ENCODE results near the gene MRPL36.
"Not testable (repeated sequence)": the region's sequence is repeated elsewhere in the genome, so short reads cannot be mapped to it uniquely, and the experiment has no call there.

Gene MRPL36

GRCh38 chr5:1831677-1832313 lies 32.2 kb upstream of the MRPL36 start:
- DNase-seq: no peak

GRCh38 chr5:1831257-1831656 lies 31.6 kb upstream of the MRPL36 start:
- no peak for DNase-seq

- no peak for DNase-seq
Observed at GRCh38 chr5:1830571-1831228, 31.1 kb upstream of the MRPL36 start.

GRCh38 chr5:1827886-1828397 lies 28.3 kb upstream of the MRPL36 start:
- no peak for DNase-seq

- DNase-seq: no peak
Observed at GRCh38 chr5:1827025-1827885, 27.6 kb upstream of the MRPL36 start.

- DNase-seq: no peak
Observed at GRCh38 chr5:1826235-1826980, 26.8 kb upstream of the MRPL36 start.

- DNase-seq: no peak
Observed at GRCh38 chr5:1824903-1825841, 25.5 kb upstream of the MRPL36 start.

- DNase-seq: no peak
Observed at GRCh38 chr5:1824109-1824821, 24.6 kb upstream of the MRPL36 start.

- no peak for DNase-seq
Observed at GRCh38 chr5:1823381-1824034, 23.9 kb upstream of the MRPL36 start.

GRCh38 chr5:1821862-1822261 lies 22.2 kb upstream of the MRPL36 start:
- DNase-seq: no peak

- DNase-seq: no peak
Observed at GRCh38 chr5:1820926-1821325, 21.3 kb upstream of the MRPL36 start.

GRCh38 chr5:1820381-1820780 lies 20.7 kb upstream of the MRPL36 start:
- no peak for DNase-seq

- no peak for DNase-seq
Observed at GRCh38 chr5:1819458-1819857, 19.8 kb upstream of the MRPL36 start.

GRCh38 chr5:1818784-1819183 lies 19.1 kb upstream of the MRPL36 start:
- DNase-seq: no peak

GRCh38 chr5:1817261-1818043 lies 17.8 kb upstream of the MRPL36 start:
- DNase-seq: no peak

- not testable (repeated sequence) for DNase-seq
Observed at GRCh38 chr5:1816495-1817089, 17.0 kb upstream of the MRPL36 start.

GRCh38 chr5:1815881-1816292 lies 16.2 kb upstream of the MRPL36 start:
- DNase-seq: no peak

- no peak for DNase-seq
Observed at GRCh38 chr5:1815071-1815786, 15.6 kb upstream of the MRPL36 start.

Measured in stimulated activated CD4-positive, alpha-beta T cell treated with anti-CD3 and anti-CD28 coated beads, Interleukin-4, amount 100 ng/mL, for 4 hours (primary cell).